Neural cell (in vitro differentiated cells): ENCODE data around the gene PCDHGA12. TPM values are rescaled to one million over a fixed set of nuclear protein-coding genes. Genes with fewer than 3 reads are reported as not detected.

Experiments
- H2AFZ ChIP-seq: fragments of 200-600, 300-800 bp; sonication (generic), shearing (Covaris generic); 2 replicates; pipeline ENCODE4 v1.6.0; 2014; ENCODE audit warnings: low read depth, mild to moderate bottlenecking, antibody characterized with exemption, low read length, moderate library complexity
- H3F3A ChIP-seq: fragments of 200-600 bp; shearing (Covaris generic); 2 replicates; pipeline ENCODE4 v1.6.1; 2016; ENCODE audit warnings: mild to moderate bottlenecking, moderate library complexity, mixed read lengths, antibody characterized with exemption, low read length; ENCODE audit not compliant: insufficient read depth, poor library complexity, severe bottlenecking
- H3K27ac ChIP-seq: fragments of 200-600, 300-800 bp; sonication (generic), shearing (Covaris generic); 2 replicates; pipeline ENCODE4 v1.5.1; 2014; ENCODE audit warnings: mild to moderate bottlenecking, low read length, moderate library complexity
- H3K27me3 ChIP-seq: fragments of 300-800, 200-600 bp; sonication (generic), shearing (Covaris generic); 2 replicates; pipeline ENCODE4 v1.6.0; 2014; ENCODE audit warnings: mild to moderate bottlenecking, low read depth, low read length, moderate library complexity; ENCODE audit not compliant: insufficient read depth
- H3K36me3 ChIP-seq: fragments of 300-800, 200-600 bp; sonication (generic), shearing (Covaris generic); 2 replicates; pipeline ENCODE4 v1.5.1; 2014; ENCODE audit warnings: mild to moderate bottlenecking, antibody characterized with exemption, low read length, moderate library complexity; ENCODE audit not compliant: insufficient read depth
- H3K4me2 ChIP-seq: fragments of 300-800, 200-600 bp; sonication (generic), shearing (Covaris generic); 2 replicates; pipeline ENCODE4 v1.6.0; 2014; ENCODE audit warnings: mild to moderate bottlenecking, low read length
- H3K4me3 ChIP-seq: fragments of 300-800, 200-600 bp; sonication (generic), shearing (Covaris generic); 2 replicates; pipeline ENCODE4 v1.5.1; 2014; ENCODE audit warnings: mild to moderate bottlenecking, low read length, moderate library complexity
- H3K79me2 ChIP-seq: fragments of 200-600 bp; shearing (Covaris generic); replicated peaks from 2 replicates; pipeline ENCODE4 v1.6.0; 2014; ENCODE audit warnings: mild to moderate bottlenecking, low read length, moderate library complexity; ENCODE audit not compliant: insufficient read depth
- H3K9ac ChIP-seq: fragments of 300-800, 200-600 bp; sonication (generic), shearing (Covaris generic); 2 replicates; pipeline ENCODE4 v1.6.1; 2016; ENCODE audit warnings: mild to moderate bottlenecking, low read length, mixed read lengths
- H3K9me2 ChIP-seq: fragments of 200-600 bp; shearing (Covaris generic); 2 replicates; pipeline ENCODE4 v1.6.1; 2016; ENCODE audit warnings: mild to moderate bottlenecking, low read length, mixed read lengths; ENCODE audit not compliant: insufficient read depth
- H3K9me3 ChIP-seq: fragments of 200-600, 300-800 bp; sonication (generic), shearing (Covaris generic); 2 replicates; pipeline ENCODE4 v1.6.1; 2016; ENCODE audit warnings: mild to moderate bottlenecking, mixed run types, low read length, moderate library complexity, mixed read lengths
- H4K20me1 ChIP-seq: fragments of 200-600 bp; shearing (Covaris generic); 2 replicates; pipeline ENCODE4 v1.6.1; 2016; ENCODE audit warnings: mild to moderate bottlenecking, mixed run types; ENCODE audit not compliant: insufficient read depth
- CTCF ChIP-seq: fragments of 450-650 bp; IDR thresholded peaks from 2 replicates; pipeline ENCODE4 v1.5.1; 2014; ENCODE audit warnings: antibody characterized with exemption, mild to moderate bottlenecking, moderate library complexity; ENCODE audit not compliant: poor library complexity, severe bottlenecking
- EZH2 ChIP-seq: fragments of 200-600, 300-800 bp; shearing (Covaris generic), sonication (generic); IDR thresholded peaks from 2 replicates; pipeline ENCODE4 v1.6.1; 2014; ENCODE audit warnings: antibody characterized with exemption, low read length, borderline replicate concordance, mild to moderate bottlenecking; ENCODE audit not compliant: insufficient read depth, poor library complexity, severe bottlenecking
- POLR2AphosphoS5 ChIP-seq: IDR thresholded peaks from 2 replicates; pipeline ENCODE4 v1.6.1; 2012
- RAD21 ChIP-seq: fragments of 450-650 bp; conservative IDR thresholded peaks from 2 replicates; pipeline ENCODE4 v1.6.1; 2014; ENCODE audit warnings: antibody characterized with exemption, mild to moderate bottlenecking, moderate library complexity
- SMC3 ChIP-seq: fragments of 450-650 bp; conservative IDR thresholded peaks from 2 replicates; pipeline ENCODE4 v1.6.1; 2014; ENCODE audit warnings: antibody characterized with exemption, mild to moderate bottlenecking, moderate library complexity; ENCODE audit not compliant: poor library complexity
- TAF1 ChIP-seq: IDR thresholded peaks from 2 replicates; pipeline ENCODE4 v1.6.1; 2012; ENCODE audit warnings: low read depth
- polyA plus RNA-seq: library from polyadenylated mRNA; depleted of rRNA; stranded (reverse); fragments of >200 nt; gene quantifications from 2 replicates; pipeline ENCODE4 v1.2.3, GENCODE V29; 2014

Gene PCDHGA12
- polyA plus RNA-seq, 1 donor from 2014 or later: 0.11 TPM

- Histone ChIP-seq H3K4me3 (peak within 1 kb of the TSS; percentile 58), H3K36me3 (peaks cover 29% of the 10 kb centered on the region), H3K9me3 (peaks cover 32% of the 10 kb centered on the region), H3K79me2 (peaks cover 12% of the 10 kb centered on the region), H3K9ac (no peak within 1 kb of the TSS), H3F3A (no peaks in the 10 kb centered on the region), H3K4me2 (no peak within 1 kb of the TSS), H3K27ac (no peak within 1 kb of the TSS), H3K27me3 (no peaks in the 10 kb centered on the region), H4K20me1 (no peaks in the 10 kb centered on the region), H2AFZ (no peak within 1 kb of the TSS), H3K9me2 (no peaks in the 10 kb centered on the region)
- TF ChIP-seq RAD21 (peak; percentile 12), SMC3 (no peak), CTCF (peak; percentile 24)
Measured at GRCh38 chr5:141475625-141476131, 45.4 kb downstream of the PCDHGA12 start, which contains the start of gene PCDHGC3. Gene PCDHGC3 (plus strand): TSS chr5:141475966. CDS start chr5:141476117, 151 bp downstream.

- no peak overlapping the region for H3K27ac ChIP-seq
Measured at GRCh38 chr5:141476132-141476911, 46.0 kb downstream of the PCDHGA12 start.

GRCh38 chr5:141477044-141477575, 46.8 kb downstream of the PCDHGA12 start:
- Histone ChIP-seq H3F3A (no peaks in the 10 kb centered on the region), H2AFZ (no peak overlapping the region), H3K27ac (no peak overlapping the region), H4K20me1 (no peaks in the 10 kb centered on the region), H3K9ac (no peak overlapping the region), H3K9me3 (peaks cover 32% of the 10 kb centered on the region), H3K9me2 (no peaks in the 10 kb centered on the region), H3K4me2 (no peak overlapping the region), H3K79me2 (peaks cover 8% of the 10 kb centered on the region), H3K27me3 (no peaks in the 10 kb centered on the region), H3K4me3 (peak overlapping the region; percentile 58), H3K36me3 (peaks cover 29% of the 10 kb centered on the region)
- TF ChIP-seq POLR2AphosphoS5 (no peak), EZH2 (no peak), SMC3 (no peak), TAF1 (no peak), CTCF (no peak)

More at GRCh38 chr5:141476132-141476911, 46.0 kb downstream of the PCDHGA12 start:
- TF ChIP-seq POLR2AphosphoS5: no peak
- no peak for TF ChIP-seq TAF1
- no peak for TF ChIP-seq EZH2
- Histone ChIP-seq H4K20me1 (no peaks in the 10 kb centered on the region), H3K79me2 (peaks cover 14% of the 10 kb centered on the region), H3K9ac (no peak overlapping the region), H3K4me2 (no peak overlapping the region), H3K36me3 (peaks cover 29% of the 10 kb centered on the region), H3F3A (no peaks in the 10 kb centered on the region), H3K27me3 (no peaks in the 10 kb centered on the region), H2AFZ (no peak overlapping the region), H3K9me3 (peaks cover 32% of the 10 kb centered on the region), H3K9me2 (no peaks in the 10 kb centered on the region), H3K4me3 (peak overlapping the region; percentile 58)
